GM20000 (cell line): Measurements from ENCODE around the gene ZFYVE9.

Source experiments
- DNase-seq: peaks from one replicate; pipeline ENCODE4 v3.0.0; 2012; ENCODE audit warnings: low spot score
- CTCF ChIP-seq: IDR thresholded peaks from 2 replicates; pipeline ENCODE4 v1.5.1; 2012; ENCODE audit warnings: mild to moderate bottlenecking, control low read depth; ENCODE audit errors: extremely low read depth, missing control alignments

The ZFYVE9 gene

GRCh38 chr1:52348704-52349300 lies 206.9 kb downstream of the ZFYVE9 start:
- no peak for DNase-seq
- TF ChIP-seq CTCF: no peak

GRCh38 chr1:52352690-52353089 lies 210.8 kb downstream of the ZFYVE9 start:
- DNase-seq: no peak
- no peak for TF ChIP-seq CTCF

GRCh38 chr1:52355436-52355835 lies 213.5 kb downstream of the ZFYVE9 start:
- DNase-seq: no peak
- TF ChIP-seq CTCF: no peak

GRCh38 chr1:52355847-52356505 lies 214.1 kb downstream of the ZFYVE9 start:
- DNase-seq: no peak
- no peak for TF ChIP-seq CTCF

- no peak for DNase-seq
- TF ChIP-seq CTCF: no peak
Observed at GRCh38 chr1:52356818-52357355, 215.0 kb downstream of the ZFYVE9 start.

- DNase-seq: no peak
- no peak for TF ChIP-seq CTCF
Observed at GRCh38 chr1:52357397-52357796, 215.5 kb downstream of the ZFYVE9 start.

- DNase-seq: no peak
- no peak for TF ChIP-seq CTCF
Observed at GRCh38 chr1:52358851-52359497, 217.1 kb downstream of the ZFYVE9 start.
